ENCODE results near the gene COA6.

Gene COA6

DNA sequence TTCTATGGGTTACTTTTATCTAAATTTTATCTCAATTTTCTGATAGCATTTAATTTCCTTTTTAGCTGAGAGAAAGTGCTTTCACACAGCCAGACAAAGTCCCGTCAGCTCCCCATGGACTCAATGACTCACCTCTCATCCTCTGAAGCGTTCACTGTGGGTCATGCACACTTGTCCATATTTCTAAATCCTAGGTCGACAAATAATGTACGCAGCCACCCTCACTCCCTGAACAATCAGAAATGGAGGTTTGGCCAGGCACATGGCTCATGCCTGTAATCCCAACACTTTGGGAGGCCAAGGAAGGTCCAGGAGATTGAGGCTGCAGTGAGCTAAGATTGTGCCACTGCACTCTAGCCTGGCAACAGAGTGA, 42.4 kb upstream of the COA6 start:
- Histone ChIP-seq H3K27me3 (replicated peaks; ENCODE audit: control insufficient read depth, insufficient read depth, low read length) (no peaks in the 10 kb centered on the region), H3K4me3 (replicated peaks; ENCODE audit: low read depth, low read length) (no peak overlapping the region), H3K36me3 (ENCODE audit: control insufficient read depth, insufficient read depth, low read length) (no peaks in the 10 kb centered on the region)
- no peak for DNase-seq (ENCODE audit: extremely low read depth, insufficient read length)
- TF ChIP-seq CTCF (IDR thresholded peaks at IDR 0.05; ENCODE audit: insufficient read depth, low read length, poor library complexity, severe bottlenecking), result no peak

DNA sequence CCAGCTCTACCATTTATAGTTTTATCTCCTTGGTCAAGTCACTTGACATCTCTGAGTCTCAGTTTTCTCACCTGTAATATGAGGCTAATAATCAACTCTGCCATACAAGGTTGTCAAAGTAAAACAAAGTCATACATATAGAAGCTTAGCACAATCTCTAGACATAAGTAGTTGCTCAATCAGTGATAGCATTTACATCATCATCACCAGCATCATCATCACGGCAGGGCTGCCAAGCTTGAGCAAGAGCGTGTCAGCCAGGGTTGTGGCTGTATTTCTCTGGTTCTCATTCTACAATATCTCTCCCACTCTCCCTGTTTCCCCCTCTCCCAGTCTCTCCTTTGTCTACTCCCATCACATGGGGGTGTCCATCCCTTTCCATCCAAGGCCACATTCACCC, 41.7 kb upstream of the COA6 start:
- DNase-seq (ENCODE audit: extremely low read depth, insufficient read length), result no peak
- TF ChIP-seq CTCF (IDR thresholded peaks at IDR 0.05; ENCODE audit: insufficient read depth, low read length, poor library complexity, severe bottlenecking), result no peak

DNA sequence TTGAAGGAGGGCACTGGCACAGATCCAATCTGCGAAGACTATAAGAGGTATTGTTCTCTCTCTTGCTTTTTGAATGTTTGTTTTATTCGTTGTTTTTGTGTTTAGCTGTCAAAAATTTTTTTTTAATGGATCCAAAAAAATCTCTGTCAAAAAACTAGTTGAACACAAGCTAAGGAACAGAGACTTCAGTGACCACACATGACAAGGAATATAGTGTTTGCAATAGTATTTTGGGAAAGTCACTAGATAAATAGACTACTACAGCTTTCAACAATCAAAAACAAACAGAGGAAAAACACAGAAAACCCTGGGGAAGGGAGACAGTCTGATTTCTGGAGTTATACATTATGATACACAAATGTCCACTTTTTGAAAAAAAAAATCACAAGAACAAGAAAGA, 36.9 kb upstream of the COA6 start:
- no peak for TF ChIP-seq CTCF (IDR thresholded peaks at IDR 0.05; ENCODE audit: insufficient read depth, low read length, poor library complexity, severe bottlenecking)
- Histone ChIP-seq H3K4me3 (replicated peaks; ENCODE audit: low read depth, low read length) (no peak overlapping the region), H3K36me3 (ENCODE audit: control insufficient read depth, insufficient read depth, low read length) (no peaks in the 10 kb centered on the region), H3K27me3 (replicated peaks; ENCODE audit: control insufficient read depth, insufficient read depth, low read length) (no peaks in the 10 kb centered on the region)
- no peak for DNase-seq (ENCODE audit: extremely low read depth, insufficient read length)

More for the DNA sequence above, 41.7 kb upstream of the COA6 start:
- H3K27me3 ChIP-seq (replicated peaks; ENCODE audit: control insufficient read depth, insufficient read depth, low read length), result no peaks in the 10 kb centered on the region
- no peak overlapping the region for H3K4me3 ChIP-seq (replicated peaks; ENCODE audit: low read depth, low read length)
- no peaks in the 10 kb centered on the region for H3K36me3 ChIP-seq (ENCODE audit: control insufficient read depth, insufficient read depth, low read length)

GRCh38 chr1:234337233-234337632, 36.0 kb upstream of the COA6 start:
- no peaks in the 10 kb centered on the region for H3K36me3 ChIP-seq (ENCODE audit: control insufficient read depth, insufficient read depth, low read length)
- DNase-seq (ENCODE audit: extremely low read depth, insufficient read length), result no peak
- no peak for TF ChIP-seq CTCF (IDR thresholded peaks at IDR 0.05; ENCODE audit: insufficient read depth, low read length, poor library complexity, severe bottlenecking)
- H3K27me3 ChIP-seq (replicated peaks; ENCODE audit: control insufficient read depth, insufficient read depth, low read length), result no peaks in the 10 kb centered on the region
- no peak overlapping the region for H3K4me3 ChIP-seq (replicated peaks; ENCODE audit: low read depth, low read length)

GRCh38 chr1:234340528-234340927, 32.7 kb upstream of the COA6 start:
- no peaks in the 10 kb centered on the region for H3K27me3 ChIP-seq (replicated peaks; ENCODE audit: control insufficient read depth, insufficient read depth, low read length)
- no peak for TF ChIP-seq CTCF (IDR thresholded peaks at IDR 0.05; ENCODE audit: insufficient read depth, low read length, poor library complexity, severe bottlenecking)

DNA sequence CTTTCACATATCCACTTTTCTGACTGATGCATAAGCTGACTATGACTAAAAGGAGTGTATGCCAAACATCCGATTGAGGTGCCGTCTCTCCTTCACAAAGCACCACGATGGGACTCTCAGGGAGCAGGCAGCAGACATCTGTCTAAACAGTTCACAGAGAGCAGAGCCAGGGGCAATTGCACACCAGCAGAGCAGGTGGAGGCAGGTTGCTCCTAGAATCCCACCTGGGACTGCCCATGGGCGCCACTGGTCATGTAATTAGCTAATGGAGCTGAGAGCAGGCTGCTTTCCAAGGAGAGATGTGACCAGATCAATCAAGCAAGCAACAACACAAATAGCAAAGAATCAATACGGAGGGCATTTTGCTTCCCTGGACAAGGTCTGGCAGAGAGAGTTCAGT, 30.5 kb upstream of the COA6 start:
- no peaks in the 10 kb centered on the region for H3K27me3 ChIP-seq (replicated peaks; ENCODE audit: control insufficient read depth, insufficient read depth, low read length)
- no peak for TF ChIP-seq CTCF (IDR thresholded peaks at IDR 0.05; ENCODE audit: insufficient read depth, low read length, poor library complexity, severe bottlenecking)
- no peak overlapping the region for H3K4me3 ChIP-seq (replicated peaks; ENCODE audit: low read depth, low read length)
- DNase-seq (ENCODE audit: extremely low read depth, insufficient read length), result no peak
- H3K36me3 ChIP-seq (ENCODE audit: control insufficient read depth, insufficient read depth, low read length), result no peaks in the 10 kb centered on the region

More at GRCh38 chr1:234340528-234340927, 32.7 kb upstream of the COA6 start:
- DNase-seq (ENCODE audit: extremely low read depth, insufficient read length), result no peak
- Histone ChIP-seq H3K4me3 (replicated peaks; ENCODE audit: low read depth, low read length) (no peak overlapping the region), H3K36me3 (ENCODE audit: control insufficient read depth, insufficient read depth, low read length) (no peaks in the 10 kb centered on the region)

Measured in GM06990 (cell line).